Right lobe of liver (tissue), 6 donors: ENCODE data around the gene FTO. TPM values are rescaled to one million over a fixed set of nuclear protein-coding genes. Genes with fewer than 3 reads are reported as not detected.

ENCODE experiments used
- ATAC-seq, 4 donors: fragments of 200-7000 bp; cut with Tn5 transposase; one replicate each; pipeline ENCODE4 v1.9.1; 2020; ENCODE audit warnings: mild to moderate bottlenecking in 4 of 4, moderate library complexity in 4 of 4
- DNase-seq, 3 donors: peaks; one replicate each; pipeline ENCODE4 v3.0.0-alpha.2; 2020
- H3K27ac ChIP-seq, 3 donors: fragments of 200-600 bp; one replicate each; pipeline ENCODE4 v1.8.0; 2022
- H3K27me3 ChIP-seq, 2 donors: fragments of 200-600 bp; one replicate each; pipeline ENCODE4 v1.8.0; 2022
- H3K36me3 ChIP-seq, 4 donors: fragments of 200-600 bp; sonication (generic) in 1 of 4; one replicate each; pipeline versions ENCODE4 v1.5.1 to v1.8.0; 2017 to 2022; ENCODE audit warnings: control low read depth in 1 of 4
- H3K4me1 ChIP-seq, 4 donors: fragments of 200-600 bp; sonication (generic) in 1 of 4; one replicate each; pipeline versions ENCODE4 v1.5.1 to v1.8.0; 2017 to 2022; ENCODE audit warnings: control low read depth in 1 of 4
- H3K4me3 ChIP-seq, 3 donors: fragments of 200-600 bp; one replicate each; pipeline ENCODE4 v1.8.0; 2022
- H3K9me3 ChIP-seq, 4 donors: fragments of 200-600 bp; sonication (generic) in 1 of 4; one replicate each; pipeline versions ENCODE4 v1.5.1 to v1.8.0; 2017 to 2022; ENCODE audit warnings: control low read depth in 1 of 4
- CTCF ChIP-seq, 4 donors: fragments of 200-600 bp in 3 of 4; fragments of 450-650 bp in 1 of 4; IDR thresholded peaks; one replicate each; pipeline versions ENCODE4 v1.5.1 to v1.8.0; 2016 to 2022; ENCODE audit warnings: antibody characterized with exemption in 4 of 4, mild to moderate bottlenecking in 2 of 4
- POLR2A ChIP-seq: fragments of 450-650 bp; IDR thresholded peaks from one replicate; pipeline ENCODE4 v1.6.1; 2017; ENCODE audit warnings: antibody characterized with exemption, mild to moderate bottlenecking
- WGBS: methylation state at CpG from one replicate; pipeline ENCODE4 v1.1.6; 2018; ENCODE audit warnings: low coverage, low lambda C conversion rate; ENCODE audit not compliant: insufficient coverage; ENCODE audit errors: missing lambda C conversion rate; 5-methylcytosine and 5-hydroxymethylcytosine counted together
- intact Hi-C, 2 donors: fragments of 100-400 bp; cut with DNase I; formaldehyde crosslinking; loops; one replicate each; pipeline versions ENCODE4 v1.11.2 to v1.14.1; 2022
- total RNA-seq, 6 experiments: library from RNA; depleted of rRNA in 2 of 6; stranded (reverse); fragments of >200 nt in 2 of 6; fragmentation: NEBNext Ultra II Directional in 3 of 6; extraction: Animal tissue kit (Norgen Biotek cat#: 25700) in 3 of 6; gene quantifications; one replicate each; pipeline versions ENCODE4 v1.1.0 to v1.2.4, GENCODE V29; 2016 to 2023
- donor health status: DM: no; HTN: yes; CAD: no.
- donor health status: DM: no; HTN: no; CAD: no.
- donor health status: DM: no; HTN: no; CAD: no.
- donor health status: DM: no; HTN: yes; CAD: no.
- donor health status: DM: no; HTN: yes; CAD: no.

FTO gene
- total RNA-seq, 6 experiments from 2014 or later: 28.9 to 51.6 (median 33.6) TPM

DNA sequence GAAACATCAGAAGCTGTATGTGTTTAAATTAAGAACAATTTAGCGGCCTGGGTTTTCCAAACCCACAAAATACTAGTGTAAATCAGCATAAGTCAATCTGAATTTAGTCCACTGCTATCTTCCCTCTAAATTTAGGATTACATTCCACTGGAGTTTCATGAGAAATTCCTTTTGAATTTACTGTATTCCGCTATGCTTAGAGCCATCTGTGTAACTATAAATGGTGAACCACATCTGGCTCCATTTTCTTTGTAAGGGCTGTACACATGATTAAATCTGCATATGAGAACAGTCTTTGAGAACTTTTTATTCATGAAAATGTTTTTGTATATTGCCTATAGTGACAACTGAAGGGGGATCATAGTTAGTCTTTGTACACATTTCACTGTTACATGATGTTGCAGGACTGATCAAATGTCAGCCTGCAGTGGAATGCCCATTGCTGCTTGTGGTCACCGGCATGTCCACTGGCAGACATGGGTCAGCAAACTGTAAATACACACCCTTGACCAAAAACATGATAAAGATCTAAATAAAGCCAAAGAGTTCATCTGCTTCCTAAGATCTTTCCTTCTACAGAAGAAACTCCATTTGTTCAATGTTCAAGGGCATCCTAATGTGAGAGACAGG, 37.1 kb upstream of the FTO start:
- Histone ChIP-seq H3K9me3 (no peaks in the 10 kb centered on the region), H3K4me1 (no peaks in the 10 kb centered on the region), H3K27ac (no peak overlapping the region), H3K36me3 (no peaks in the 10 kb centered on the region), H3K27me3 (no peaks in the 10 kb centered on the region), H3K4me3 (no peak overlapping the region)
- ATAC-seq: no peak
- WGBS: 83% methylated on average over 3 of the region's 3 CpGs
- DNase-seq: no peak
- TF ChIP-seq POLR2A: no peak
- TF ChIP-seq CTCF (IDR thresholded peaks at IDR 0.05): no peak
- intact Hi-C loops: no loop called here

GRCh38 chr16:53668869-53669268, 35.1 kb upstream of the FTO start:
- Histone ChIP-seq H3K4me3 (no peak overlapping the region), H3K36me3 (no peaks in the 10 kb centered on the region), H3K27me3 (no peaks in the 10 kb centered on the region), H3K27ac (no peak overlapping the region), H3K9me3 (no peaks in the 10 kb centered on the region), H3K4me1 (no peaks in the 10 kb centered on the region)
- ATAC-seq: no peak
- no peak for DNase-seq
- WGBS: 93% methylated on average over 2 of the region's 2 CpGs
- TF ChIP-seq POLR2A (no peak), CTCF (IDR thresholded peaks at IDR 0.05) (no peak)
- intact Hi-C loops: no loop called here

GRCh38 chr16:53672461-53672860, 31.5 kb upstream of the FTO start:
- intact Hi-C loops: no loop called here
- DNase-seq (no peak), ATAC-seq (no peak)
- Histone ChIP-seq H3K9me3 (no peaks in the 10 kb centered on the region), H3K27ac (no peak overlapping the region), H3K4me3 (no peak overlapping the region), H3K36me3 (no peaks in the 10 kb centered on the region), H3K4me1 (no peaks in the 10 kb centered on the region), H3K27me3 (no peaks in the 10 kb centered on the region)
- TF ChIP-seq CTCF (IDR thresholded peaks at IDR 0.05) (no peak), POLR2A (no peak)

GRCh38 chr16:53673189-53673588, 30.8 kb upstream of the FTO start:
- ATAC-seq: no peak
- Histone ChIP-seq H3K4me3 (no peak overlapping the region), H3K27ac (no peak overlapping the region), H3K9me3 (no peaks in the 10 kb centered on the region), H3K36me3 (no peaks in the 10 kb centered on the region), H3K27me3 (no peaks in the 10 kb centered on the region), H3K4me1 (no peaks in the 10 kb centered on the region)
- no peak for DNase-seq
- intact Hi-C loops: no loop called here
- TF ChIP-seq POLR2A (no peak), CTCF (IDR thresholded peaks at IDR 0.05) (no peak)
- WGBS: 99% methylated on average over 4 of the region's 4 CpGs

DNA sequence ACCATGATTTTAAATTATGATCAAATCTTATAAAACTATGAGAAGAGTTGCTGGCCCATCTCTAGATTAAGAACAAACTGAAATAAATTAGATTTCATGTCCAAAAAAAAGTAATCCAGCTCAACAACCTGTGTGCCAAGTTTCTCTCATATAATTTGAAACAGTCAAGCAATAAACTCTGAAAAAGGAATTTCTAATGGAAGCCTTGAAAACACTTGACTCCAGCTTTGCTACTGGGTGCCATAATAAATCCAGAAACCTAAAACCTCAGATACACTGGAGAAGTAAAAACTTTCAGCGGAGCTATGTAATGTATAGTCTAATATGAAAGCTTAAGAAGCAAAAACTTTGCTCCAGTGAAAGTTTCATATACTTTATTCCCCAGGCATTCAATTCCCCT, 25.8 kb upstream of the FTO start:
- TF ChIP-seq POLR2A (no peak), CTCF (IDR thresholded peaks at IDR 0.05) (no peak)
- H3K4me3 ChIP-seq: no peak overlapping the region
- no peaks in the 10 kb centered on the region for H3K27me3 ChIP-seq
- ATAC-seq (no peak), DNase-seq (no peak)
- H3K36me3 ChIP-seq: no peaks in the 10 kb centered on the region
- H3K4me1 ChIP-seq: no peaks in the 10 kb centered on the region
- WGBS: 100% methylated on average over 1 of the region's 1 CpG
- intact Hi-C loops: no loop called here
- no peaks in the 10 kb centered on the region for H3K9me3 ChIP-seq
- no peak overlapping the region for H3K27ac ChIP-seq
